AG10803 (cell line): ENCODE data around the gene EPB41L2.

Source experiments
- DNase-seq: peaks from one replicate; pipeline ENCODE4 v3.0.0; 2010; ENCODE audit warnings: low read depth
- H3K4me3 ChIP-seq: 2 replicates; pipeline ENCODE4 v1.5.1; 2011; ENCODE audit warnings: mild to moderate bottlenecking, low read length, control low read depth
- TF ChIP-seq, protein P1 (sequence below): conservative IDR thresholded peaks from 2 replicates; pipeline ENCODE4 v1.5.1; 2011; ENCODE audit warnings: mild to moderate bottlenecking, low read length, control low read depth, inconsistent platforms

EPB41L2 gene

DNA sequence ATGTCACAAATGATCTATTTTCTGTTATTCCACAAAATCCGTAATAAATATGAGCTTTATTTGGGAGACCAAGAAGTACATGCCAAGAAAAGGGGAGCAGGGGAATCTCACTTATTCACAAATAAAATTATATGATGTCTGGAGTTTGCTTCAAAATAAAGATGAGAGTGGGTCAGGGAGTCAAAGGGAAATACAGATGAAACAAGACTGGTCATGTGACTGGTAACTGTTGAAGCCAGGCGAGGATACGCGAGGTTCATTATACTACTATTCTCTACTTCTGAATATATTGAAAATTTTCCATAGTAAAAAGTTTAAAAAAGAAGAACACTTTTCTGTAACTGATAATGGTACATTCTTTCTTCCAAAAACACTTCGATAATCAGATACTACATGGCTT lies 14.6 kb downstream of the EPB41L2 start:
- no peak for DNase-seq
- TF ChIP-seq, protein P1, sequence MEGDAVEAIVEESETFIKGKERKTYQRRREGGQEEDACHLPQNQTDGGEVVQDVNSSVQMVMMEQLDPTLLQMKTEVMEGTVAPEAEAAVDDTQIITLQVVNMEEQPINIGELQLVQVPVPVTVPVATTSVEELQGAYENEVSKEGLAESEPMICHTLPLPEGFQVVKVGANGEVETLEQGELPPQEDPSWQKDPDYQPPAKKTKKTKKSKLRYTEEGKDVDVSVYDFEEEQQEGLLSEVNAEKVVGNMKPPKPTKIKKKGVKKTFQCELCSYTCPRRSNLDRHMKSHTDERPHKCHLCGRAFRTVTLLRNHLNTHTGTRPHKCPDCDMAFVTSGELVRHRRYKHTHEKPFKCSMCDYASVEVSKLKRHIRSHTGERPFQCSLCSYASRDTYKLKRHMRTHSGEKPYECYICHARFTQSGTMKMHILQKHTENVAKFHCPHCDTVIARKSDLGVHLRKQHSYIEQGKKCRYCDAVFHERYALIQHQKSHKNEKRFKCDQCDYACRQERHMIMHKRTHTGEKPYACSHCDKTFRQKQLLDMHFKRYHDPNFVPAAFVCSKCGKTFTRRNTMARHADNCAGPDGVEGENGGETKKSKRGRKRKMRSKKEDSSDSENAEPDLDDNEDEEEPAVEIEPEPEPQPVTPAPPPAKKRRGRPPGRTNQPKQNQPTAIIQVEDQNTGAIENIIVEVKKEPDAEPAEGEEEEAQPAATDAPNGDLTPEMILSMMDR = no peak
- H3K4me3 ChIP-seq = no peak overlapping the region

DNA sequence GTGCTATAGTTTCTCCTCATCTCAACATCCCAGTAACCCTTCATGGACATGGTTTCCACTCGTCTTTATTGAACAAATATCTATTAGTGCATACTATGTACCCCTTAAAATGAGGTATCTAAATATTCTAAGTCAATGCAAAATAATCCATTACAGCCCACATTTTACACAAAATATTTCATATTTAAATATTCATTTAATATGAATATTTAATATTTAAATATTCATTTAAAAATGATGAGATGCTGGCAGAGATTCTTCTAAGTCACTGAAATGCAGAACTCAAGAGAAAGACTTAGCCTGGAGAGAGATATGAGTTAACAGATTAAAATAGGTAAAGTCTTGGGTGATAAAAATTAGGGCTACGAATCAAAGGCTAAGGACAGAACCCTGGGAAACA lies 17.9 kb downstream of the EPB41L2 start:
- TF ChIP-seq, protein P1 = no peak
- H3K4me3 ChIP-seq = no peak overlapping the region
- DNase-seq = no peak

DNA sequence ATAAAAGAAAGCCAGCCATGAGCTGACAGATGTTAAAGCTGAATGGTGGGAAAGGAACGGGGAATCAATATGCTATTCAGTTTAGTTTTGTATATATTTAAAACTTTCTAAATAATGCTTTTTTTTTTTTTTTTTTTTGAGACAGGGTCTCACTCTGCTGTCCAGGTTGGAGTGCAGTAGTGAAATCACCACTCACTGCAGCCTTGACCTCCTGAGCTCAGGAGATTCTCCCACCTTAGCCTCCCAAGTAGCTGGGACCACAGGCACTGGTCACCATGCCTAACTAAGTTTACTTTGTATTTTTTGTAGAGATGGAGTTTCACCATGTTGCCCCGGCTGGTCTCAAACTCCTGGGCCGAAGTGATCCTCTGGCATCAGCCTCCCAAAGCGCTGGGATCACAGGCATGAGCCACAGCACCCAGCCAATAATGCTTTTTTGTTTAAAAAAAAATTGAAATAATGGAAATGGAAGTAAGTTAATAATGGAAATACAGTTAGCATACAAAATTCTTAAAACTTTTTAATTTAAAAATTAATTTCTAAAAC lies 19.1 kb downstream of the EPB41L2 start:
- TF ChIP-seq, protein P1 = no peak

DNA sequence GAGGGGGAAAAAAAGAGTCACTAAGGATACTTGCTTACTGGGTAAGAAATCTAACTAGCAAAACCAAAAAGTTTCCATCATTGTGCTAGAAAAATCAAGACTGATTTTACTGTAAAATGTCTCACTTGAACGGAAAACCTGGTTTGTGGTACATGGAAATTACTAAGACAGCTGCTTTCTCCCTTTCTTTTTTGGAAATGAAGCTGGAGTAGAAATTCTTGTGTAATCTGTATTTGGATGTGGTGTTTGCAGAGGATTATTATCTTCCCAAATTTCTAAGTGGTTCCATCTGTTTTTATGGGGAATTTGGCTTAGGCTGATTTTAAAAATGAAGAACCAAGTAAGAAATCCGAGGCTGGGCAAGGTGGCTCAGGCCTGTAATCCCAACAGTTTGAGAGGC lies 20.4 kb downstream of the EPB41L2 start:
- peak; percentile 84 for DNase-seq
- TF ChIP-seq, protein P1 = no peak
- no peak overlapping the region for H3K4me3 ChIP-seq

More for the DNA sequence above, 19.1 kb downstream of the EPB41L2 start:
- no peak for DNase-seq
- no peak overlapping the region for H3K4me3 ChIP-seq

DNA sequence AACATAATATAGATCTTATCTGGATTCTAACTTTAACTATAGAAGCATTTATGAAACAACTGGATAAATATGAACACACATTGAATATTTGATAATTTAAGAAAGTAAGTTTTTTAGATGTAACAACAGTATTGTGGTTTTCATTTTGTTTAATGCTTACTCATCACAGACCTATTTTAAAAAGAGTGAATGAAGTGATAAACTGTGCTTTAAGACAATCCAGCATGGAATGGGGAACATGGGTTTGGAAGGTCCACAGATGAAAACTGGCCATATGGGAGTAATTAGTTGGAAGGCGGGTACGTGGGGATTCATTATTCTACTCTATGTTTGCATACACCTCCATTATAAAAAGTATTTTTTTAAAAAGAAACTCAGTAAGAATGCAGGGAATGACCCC lies 21.2 kb downstream of the EPB41L2 start:
- TF ChIP-seq, protein P1 = no peak
- H3K4me3 ChIP-seq = no peak overlapping the region
- no peak for DNase-seq

DNA sequence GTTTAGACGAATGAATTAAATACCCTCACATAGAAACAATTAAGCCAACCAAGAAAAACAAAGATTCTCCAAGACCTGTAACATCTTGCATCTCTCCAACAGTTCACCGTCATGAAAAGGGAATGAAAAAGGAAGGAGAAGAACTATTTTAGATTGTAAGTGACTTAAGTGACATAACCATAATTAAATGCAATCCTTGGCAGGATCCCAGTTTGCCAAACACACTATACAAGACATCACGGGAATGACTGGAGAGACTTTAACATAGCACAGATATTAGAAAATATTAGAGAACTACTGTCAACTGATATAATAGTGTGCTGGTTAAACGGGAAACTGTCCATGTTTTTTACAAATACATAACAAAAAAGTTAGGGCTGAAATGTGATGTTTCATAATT lies 22.2 kb downstream of the EPB41L2 start:
- TF ChIP-seq, protein P1 = no peak
- H3K4me3 ChIP-seq = no peak overlapping the region
- no peak for DNase-seq

DNA sequence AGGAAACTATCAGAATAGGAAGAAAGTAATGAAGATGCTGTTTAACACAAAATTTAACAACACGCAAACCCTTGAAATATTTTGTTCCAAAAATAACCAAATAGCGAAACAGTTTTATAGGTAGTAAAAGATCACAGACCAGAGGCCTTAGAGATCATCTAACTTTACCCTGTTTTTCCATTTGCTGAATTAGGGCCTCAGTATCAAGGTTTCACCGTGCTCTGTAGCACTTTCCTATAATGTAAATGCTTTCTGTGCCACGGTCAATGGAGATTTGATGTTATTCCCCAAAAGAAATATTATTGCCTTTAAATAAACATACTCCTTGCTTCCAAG lies 23.7 kb downstream of the EPB41L2 start:
- DNase-seq = no peak
- TF ChIP-seq, protein P1 = no peak
- no peak overlapping the region for H3K4me3 ChIP-seq
